M059J (cell line): ENCODE data around the gene CD1D. TPM values are rescaled to one million over a fixed set of nuclear protein-coding genes. Genes with fewer than 3 reads are reported as not detected.

Source experiments
- total RNA-seq: library from RNA; depleted of rRNA; stranded (reverse); fragments of >200 nt; shearing (Covaris generic); gene quantifications from 2 replicates; pipeline ENCODE4 v1.2.3, GENCODE V29; 2014; rRNA removed

Gene CD1D
- total RNA-seq, 1 experiment from 2014 or later, result 0.34 TPM

Other genes with a start within 250 kb of the CD1D start
- gene KIRREL1, start 187.2 kb upstream of the CD1D start, total RNA-seq, result 58.6 and 103 TPM in 2 replicates
- not detected in 2 replicates for gene CD1A, start 73.5 kb downstream of the CD1D start, total RNA-seq
- not detected in 2 replicates for gene CD1C, start 109.0 kb downstream of the CD1D start, total RNA-seq
- not detected in 2 replicates for gene CD1B, start 150.6 kb downstream of the CD1D start, total RNA-seq
- not detected in 2 replicates for gene CD1E, start 173.0 kb downstream of the CD1D start, total RNA-seq
- not detected in 2 replicates for gene OR10T2, start 218.6 kb downstream of the CD1D start, total RNA-seq
- not detected in 2 replicates for gene OR10K2, start 245.3 kb downstream of the CD1D start, total RNA-seq